Neutrophil (primary cell): ENCODE measurements around the gene CYP2A7.
"Not testable (repeated sequence)": the region's sequence is repeated elsewhere in the genome, so short reads cannot be mapped to it uniquely, and the experiment has no call there.

Experiments
- H3K27ac ChIP-seq: fragments of 200-600 bp; sonication (generic); 2 replicates; pipeline ENCODE4 v1.5.1; 2016; ENCODE audit warnings: mild to moderate bottlenecking, moderate library complexity
- H3K27me3 ChIP-seq: fragments of 200-600 bp; sonication (generic); 2 replicates; pipeline ENCODE4 v1.6.0; 2016; ENCODE audit warnings: mild to moderate bottlenecking
- H3K36me3 ChIP-seq: fragments of 200-600 bp; sonication (generic); 2 replicates; pipeline ENCODE4 v1.5.1; 2017
- H3K4me1 ChIP-seq, 2 experiments: fragments of 200-600 bp in 1 of 2; sonication (generic) in 1 of 2; 1 replicate in 1 of 2; 2 replicates in 1 of 2; pipeline versions ENCODE4 v1.5.1 to v1.6.1; 2013 to 2016; ENCODE audit warnings: low read depth in 1 of 2, low read length in 1 of 2, mild to moderate bottlenecking in 1 of 2, moderate library complexity in 1 of 2; ENCODE audit not compliant: control insufficient read depth in 1 of 2, insufficient read depth in 1 of 2
- H3K4me3 ChIP-seq, 2 experiments: fragments of 200-600 bp in 1 of 2; sonication (generic) in 1 of 2; 1 replicate in 1 of 2; 2 replicates in 1 of 2; pipeline ENCODE4 v1.5.1; 2013 to 2016; ENCODE audit warnings: low read depth in 1 of 2, low read length in 1 of 2, mild to moderate bottlenecking in 1 of 2, moderate library complexity in 1 of 2
- H3K9me3 ChIP-seq: fragments of 200-600 bp; sonication (generic); 2 replicates; pipeline ENCODE4 v1.5.1; 2016
- CTCF ChIP-seq: fragments of 200-600 bp; sonication (generic); IDR thresholded peaks from 2 replicates; pipeline ENCODE4 v1.5.1; 2016; ENCODE audit warnings: antibody characterized with exemption

The CYP2A7 gene

DNA sequence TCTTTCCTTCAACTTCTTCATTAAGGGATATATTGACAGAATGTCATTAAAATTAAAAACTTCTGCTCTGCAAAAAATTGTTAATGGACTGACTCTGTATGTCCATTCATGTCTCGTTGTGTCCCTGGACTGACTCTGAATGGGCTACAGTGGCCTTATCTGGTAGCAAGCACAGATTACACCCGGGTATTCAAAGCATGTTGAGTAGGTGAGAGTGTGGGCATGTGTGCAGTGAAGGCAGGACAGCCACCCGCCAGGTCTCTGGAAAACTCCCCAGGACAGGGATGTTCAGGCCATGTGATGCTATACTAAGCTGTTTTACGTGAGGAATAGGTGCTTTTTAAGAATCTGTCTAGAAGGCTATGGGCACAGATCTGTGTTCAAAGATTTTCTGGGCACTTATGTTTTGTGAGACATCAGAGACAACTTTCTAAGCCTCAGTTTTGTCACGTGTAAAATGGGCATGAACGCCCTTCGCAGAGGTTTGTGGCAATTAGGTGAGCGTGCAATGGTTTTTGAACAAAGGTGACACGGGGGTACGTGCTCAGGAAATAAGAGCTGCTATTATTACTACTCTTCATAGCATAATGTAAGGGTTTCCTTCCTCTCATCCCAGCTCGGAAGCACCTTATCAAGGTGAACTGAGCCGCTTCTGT, 38.9 kb downstream of the CYP2A7 start:
- Histone ChIP-seq H3K4me1 (peaks cover 17 to 21% of the 10 kb centered on the region in 2 experiments), H3K4me3 (peak overlapping the region; percentile 53 to 56), H3K27ac (peak overlapping the region; percentile 92)
- not testable (repeated sequence) for H3K9me3 ChIP-seq, H3K27me3 ChIP-seq, H3K36me3 ChIP-seq

- not testable (repeated sequence) for H3K4me3 ChIP-seq, H3K36me3 ChIP-seq, H3K27ac ChIP-seq, H3K9me3 ChIP-seq, H3K27me3 ChIP-seq
- peaks cover 17 to 21% of the 10 kb centered on the region in 2 experiments for H3K4me1 ChIP-seq
Observed at GRCh38 chr19:40842012-40842411, 40.0 kb downstream of the CYP2A7 start.

DNA sequence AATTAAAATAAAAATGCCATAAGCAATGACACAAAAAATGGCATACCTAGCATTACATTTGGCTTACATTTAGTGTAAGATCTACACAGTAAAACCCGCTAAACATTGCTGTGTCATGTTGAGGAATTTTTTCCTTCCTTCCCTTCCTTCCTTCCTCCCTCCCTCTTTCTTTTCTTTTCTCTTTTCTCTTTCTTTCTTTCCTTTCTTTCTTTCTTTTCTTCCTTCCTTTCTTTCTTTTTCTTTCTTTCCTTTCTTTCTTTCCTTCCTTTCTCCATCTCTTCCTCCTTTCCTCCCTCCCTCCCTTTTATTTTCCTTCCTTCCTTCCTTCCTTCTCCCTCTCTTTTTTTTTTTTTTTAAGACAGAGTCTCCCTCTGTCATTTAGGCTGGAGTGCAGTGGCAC, 43.6 kb downstream of the CYP2A7 start:
- H3K27ac ChIP-seq, H3K9me3 ChIP-seq, H3K4me1 ChIP-seq, H3K4me3 ChIP-seq, H3K27me3 ChIP-seq, H3K36me3 ChIP-seq: not testable (repeated sequence)

- no peak for TF ChIP-seq CTCF
- no peaks in the 10 kb centered on the region for H3K36me3 ChIP-seq
- H3K4me3 ChIP-seq = no peak overlapping the region
- no peaks in the 10 kb centered on the region for H3K9me3 ChIP-seq
- no peaks in the 10 kb centered on the region for H3K27me3 ChIP-seq
- H3K4me1 ChIP-seq = peaks cover 2 to 3% of the 10 kb centered on the region in 2 experiments
- H3K27ac ChIP-seq = no peak overlapping the region
Observed at GRCh38 chr19:40836754-40837429, 45.1 kb downstream of the CYP2A7 start.

DNA sequence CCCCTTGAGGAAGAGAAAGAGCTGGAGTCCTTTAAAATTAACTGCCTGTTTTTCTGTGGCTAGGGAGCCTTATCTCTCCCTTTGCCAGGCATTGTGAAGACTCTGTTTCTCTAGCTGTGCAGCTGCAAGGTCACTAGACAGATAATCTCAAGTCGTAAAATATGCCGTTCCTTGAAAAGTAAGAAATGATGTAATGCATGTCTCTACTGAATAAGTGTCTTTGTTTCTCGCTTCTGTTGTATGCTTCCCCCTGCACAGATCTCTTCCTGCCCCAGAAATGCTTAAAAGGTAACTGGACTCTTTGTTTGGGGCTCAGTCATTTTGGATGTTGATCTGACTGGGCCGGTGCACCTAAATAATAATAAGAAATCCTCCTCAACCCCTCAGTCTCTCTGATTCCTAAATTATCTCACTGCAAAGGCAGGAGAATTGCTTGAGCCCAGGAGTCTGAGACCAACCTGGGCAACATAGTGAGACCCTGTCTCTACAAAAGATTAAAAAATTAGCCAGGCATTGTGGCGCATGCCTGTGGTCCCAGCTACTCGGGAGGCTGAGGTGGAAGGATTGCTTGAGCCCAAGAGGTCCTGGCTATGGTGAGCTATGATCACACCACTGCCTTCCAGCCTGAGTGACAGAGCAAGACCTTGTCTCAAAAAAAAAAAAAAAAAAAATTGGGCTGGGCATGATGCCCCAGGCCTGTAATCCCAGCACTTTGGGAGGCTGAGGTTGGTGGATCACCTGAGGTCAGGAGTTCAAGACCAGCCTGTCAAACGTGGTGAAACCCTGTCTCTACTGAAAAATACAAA, 48.1 kb downstream of the CYP2A7 start:
- not testable (repeated sequence) for H3K4me1 ChIP-seq, H3K36me3 ChIP-seq, H3K27me3 ChIP-seq, H3K9me3 ChIP-seq, H3K27ac ChIP-seq, H3K4me3 ChIP-seq

- not testable (repeated sequence) for H3K27ac ChIP-seq, H3K36me3 ChIP-seq, H3K4me1 ChIP-seq, H3K9me3 ChIP-seq, H3K4me3 ChIP-seq, H3K27me3 ChIP-seq
Observed at GRCh38 chr19:40832431-40832790, 49.6 kb downstream of the CYP2A7 start.

- Histone ChIP-seq H3K4me3 (no peak overlapping the region), H3K4me1 (peaks cover 7 to 11% of the 10 kb centered on the region in 2 experiments), H3K36me3 (no peaks in the 10 kb centered on the region), H3K27me3 (no peaks in the 10 kb centered on the region), H3K9me3 (no peaks in the 10 kb centered on the region), H3K27ac (no peak overlapping the region)
- no peak for TF ChIP-seq CTCF
Observed at GRCh38 chr19:40831502-40832430, 50.3 kb downstream of the CYP2A7 start.

DNA sequence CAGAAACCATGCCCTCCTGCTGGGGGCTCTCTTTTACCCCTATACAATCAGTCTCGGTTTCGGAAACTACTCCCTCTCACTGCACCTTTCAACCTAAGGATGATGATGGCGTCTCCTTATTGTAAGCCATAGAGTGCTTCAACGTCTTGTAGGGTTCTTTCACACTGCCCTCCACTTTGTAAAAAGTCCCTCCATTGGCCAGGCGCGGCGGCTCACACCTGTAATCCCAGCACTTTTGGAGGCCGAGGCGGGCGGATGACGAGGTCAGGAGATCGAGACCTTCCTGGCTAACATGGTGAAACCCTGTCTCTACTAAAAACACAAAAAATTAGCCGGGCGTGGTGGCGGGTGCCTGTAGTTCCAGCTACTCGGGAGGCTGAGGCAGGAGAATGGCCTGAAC, 51.3 kb downstream of the CYP2A7 start:
- H3K36me3 ChIP-seq, H3K27me3 ChIP-seq, H3K27ac ChIP-seq, H3K4me3 ChIP-seq, H3K9me3 ChIP-seq: not testable (repeated sequence)
- H3K4me1 ChIP-seq = peaks cover 11 to 20% of the 10 kb centered on the region in 2 experiments
